ENCODE results near the gene PCDHGA6.

GRCh38 chr5:141422742-141423291, 49.1 kb downstream of the PCDHGA6 start:
- TF ChIP-seq POLR2AphosphoS5 (IDR thresholded peaks at IDR 0.05; ENCODE audit: borderline replicate concordance, low read depth, low read length), result no peak
- TF ChIP-seq EZH2 (IDR thresholded peaks at IDR 0.05), result no peak
- TF ChIP-seq FOXP2 (optimal IDR thresholded peaks at IDR 0.05; ENCODE audit: control extremely low read depth, extremely low read length, insufficient read depth), result no peak
